Measurements from ENCODE around the gene RBFOX1.

The RBFOX1 gene

GRCh38 chr16:7361416-7362129 lies 28.9 kb downstream of the RBFOX1 start:
- no peaks in the 10 kb centered on the region for H3K36me3 ChIP-seq
- no peak for TF ChIP-seq CTCF (IDR thresholded peaks at IDR 0.05; ENCODE audit: low read depth, low read length)

GRCh38 chr16:7362231-7362630 lies 29.6 kb downstream of the RBFOX1 start:
- DNase-seq, result no peak
- H3K36me3 ChIP-seq, result no peaks in the 10 kb centered on the region
- no peaks in the 10 kb centered on the region for H3K4me1 ChIP-seq
- H3K9me3 ChIP-seq, result no peaks in the 10 kb centered on the region
- no peak overlapping the region for H3K4me3 ChIP-seq (ENCODE audit: low read depth, low read length)
- no peak for TF ChIP-seq CTCF (IDR thresholded peaks at IDR 0.05; ENCODE audit: low read depth, low read length)
- H3K27me3 ChIP-seq, result no peaks in the 10 kb centered on the region

More at GRCh38 chr16:7361416-7362129, 28.9 kb downstream of the RBFOX1 start:
- Histone ChIP-seq H3K4me3 (ENCODE audit: low read depth, low read length) (no peak overlapping the region), H3K9me3 (no peaks in the 10 kb centered on the region), H3K27me3 (no peaks in the 10 kb centered on the region), H3K4me1 (no peaks in the 10 kb centered on the region)
- no peak for DNase-seq

- no peaks in the 10 kb centered on the region for H3K36me3 ChIP-seq
- H3K27me3 ChIP-seq, result no peaks in the 10 kb centered on the region
- H3K4me1 ChIP-seq, result no peaks in the 10 kb centered on the region
- DNase-seq, result no peak
- TF ChIP-seq CTCF (IDR thresholded peaks at IDR 0.05; ENCODE audit: low read depth, low read length), result no peak
- no peak overlapping the region for H3K4me3 ChIP-seq (ENCODE audit: low read depth, low read length)
- H3K9me3 ChIP-seq, result no peaks in the 10 kb centered on the region
Measured at GRCh38 chr16:7363422-7364417, 31.1 kb downstream of the RBFOX1 start.

- Histone ChIP-seq H3K4me1 (no peaks in the 10 kb centered on the region), H3K27me3 (no peaks in the 10 kb centered on the region), H3K36me3 (no peaks in the 10 kb centered on the region), H3K4me3 (ENCODE audit: low read depth, low read length) (no peak overlapping the region), H3K9me3 (no peaks in the 10 kb centered on the region)
- no peak for TF ChIP-seq CTCF (IDR thresholded peaks at IDR 0.05; ENCODE audit: low read depth, low read length)
- no peak for DNase-seq
Measured at GRCh38 chr16:7366041-7366440, 33.4 kb downstream of the RBFOX1 start.

GRCh38 chr16:7366993-7367880 lies 34.6 kb downstream of the RBFOX1 start:
- DNase-seq, result no peak
- no peaks in the 10 kb centered on the region for H3K9me3 ChIP-seq
- no peaks in the 10 kb centered on the region for H3K4me1 ChIP-seq
- H3K27me3 ChIP-seq, result no peaks in the 10 kb centered on the region
- no peak overlapping the region for H3K4me3 ChIP-seq (ENCODE audit: low read depth, low read length)
- TF ChIP-seq CTCF (IDR thresholded peaks at IDR 0.05; ENCODE audit: low read depth, low read length), result no peak
- H3K36me3 ChIP-seq, result no peaks in the 10 kb centered on the region

Measured in BE2C (cell line).